Mucosa of gallbladder (tissue), 1 donor: ENCODE data around the gene NSUN5. TPM values are rescaled to one million over a fixed set of nuclear protein-coding genes. Genes with fewer than 3 reads are reported as not detected.
A peak's percentile ranks its signal among the peaks of the same experiment; 100 is the strongest.
"Not testable (repeated sequence)": the region's sequence is repeated elsewhere in the genome, so short reads cannot be mapped to it uniquely, and the experiment has no call there.

Experiments used
- DNase-seq: peaks from one replicate; pipeline ENCODE4 v3.0.0-alpha.2; 2020; ENCODE audit warnings: low spot score
- total RNA-seq: library from RNA; stranded (reverse); gene quantifications from one replicate; pipeline ENCODE4 v1.2.1, GENCODE V29; 2021
- donor health status: DM: no; HTN: no; CAD: no.

NSUN5 gene
- total RNA-seq, 1 donor from 2014 or later, result 21.4 TPM

DNA sequence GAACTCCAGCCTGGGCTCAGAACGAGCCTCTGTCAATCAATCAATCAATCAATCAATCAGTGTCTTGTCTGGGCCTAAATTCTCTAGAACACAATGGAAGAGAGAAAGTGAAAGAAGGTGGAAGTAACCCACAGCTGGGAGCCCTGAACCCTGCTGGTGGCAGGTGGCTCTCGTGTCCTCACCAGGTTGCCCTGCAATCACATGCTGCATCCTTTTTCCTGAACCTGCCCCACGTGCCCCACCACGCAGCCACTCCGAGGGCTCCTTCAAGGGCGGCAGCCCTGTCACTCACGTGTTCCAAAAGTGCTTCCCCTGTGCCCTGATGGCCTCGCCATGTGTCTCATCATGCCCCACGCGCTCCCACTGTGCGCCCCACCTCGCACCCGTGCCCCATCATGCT, 18.8 kb upstream of the NSUN5 start:
- DNase-seq, result not testable (repeated sequence)

DNA sequence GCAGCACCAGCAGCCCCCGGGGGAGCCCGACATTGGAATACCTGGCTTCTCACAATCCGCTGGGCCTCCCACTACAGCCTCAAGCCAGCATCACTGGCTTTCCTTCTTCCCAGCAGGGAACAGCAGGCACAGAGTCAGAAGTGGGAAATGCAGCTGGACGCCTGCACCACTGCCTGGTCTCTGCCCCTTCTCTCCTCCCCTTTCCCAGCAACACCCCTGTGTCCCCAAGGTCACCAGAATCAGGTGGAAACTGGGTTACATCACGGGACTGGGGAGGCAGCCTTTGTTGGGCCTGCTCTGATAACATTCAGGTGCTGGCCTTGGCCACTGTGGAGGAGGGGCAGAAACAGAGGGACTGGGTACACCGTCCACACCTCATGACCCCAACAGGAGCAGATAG, 16.8 kb upstream of the NSUN5 start:
- not testable (repeated sequence) for DNase-seq

DNA sequence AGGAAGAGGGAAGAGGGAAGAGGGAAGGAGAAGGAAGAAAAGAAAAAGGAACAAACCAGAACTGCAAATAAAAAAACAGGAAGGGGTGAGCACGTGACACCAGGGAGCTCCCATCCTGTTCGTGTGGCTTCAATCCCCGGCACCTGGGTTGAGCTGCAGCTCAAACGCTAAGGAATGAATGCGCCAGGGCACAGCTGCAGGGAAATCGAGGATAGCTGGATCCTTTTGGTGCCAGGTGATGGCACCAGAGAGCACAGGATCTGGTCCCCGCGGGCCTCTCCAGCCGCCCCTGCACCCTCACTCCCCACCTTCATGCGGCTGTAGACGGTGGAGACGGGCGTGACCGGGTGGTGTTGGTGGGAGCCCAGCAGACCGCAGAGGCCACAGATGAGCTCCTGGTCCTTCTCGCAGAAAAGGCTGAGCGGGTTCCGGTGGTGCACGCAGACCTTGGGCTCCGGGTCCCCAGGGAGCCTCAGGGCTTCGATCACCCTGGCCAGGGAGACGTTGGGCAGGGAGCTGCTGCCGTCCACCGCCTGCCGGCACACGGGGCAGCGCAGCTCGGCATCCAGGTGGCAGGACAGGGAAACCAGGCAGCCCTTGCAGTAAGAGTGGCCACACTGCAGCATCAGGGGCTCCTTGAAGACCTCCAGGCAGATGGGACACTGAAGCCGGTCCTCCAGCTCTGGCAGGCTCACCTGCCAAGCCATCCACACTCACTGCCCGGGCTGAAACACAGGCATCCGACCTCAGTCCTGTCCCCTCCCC, 15.6 kb upstream of the NSUN5 start:
- DNase-seq, result peak; percentile 56

DNA sequence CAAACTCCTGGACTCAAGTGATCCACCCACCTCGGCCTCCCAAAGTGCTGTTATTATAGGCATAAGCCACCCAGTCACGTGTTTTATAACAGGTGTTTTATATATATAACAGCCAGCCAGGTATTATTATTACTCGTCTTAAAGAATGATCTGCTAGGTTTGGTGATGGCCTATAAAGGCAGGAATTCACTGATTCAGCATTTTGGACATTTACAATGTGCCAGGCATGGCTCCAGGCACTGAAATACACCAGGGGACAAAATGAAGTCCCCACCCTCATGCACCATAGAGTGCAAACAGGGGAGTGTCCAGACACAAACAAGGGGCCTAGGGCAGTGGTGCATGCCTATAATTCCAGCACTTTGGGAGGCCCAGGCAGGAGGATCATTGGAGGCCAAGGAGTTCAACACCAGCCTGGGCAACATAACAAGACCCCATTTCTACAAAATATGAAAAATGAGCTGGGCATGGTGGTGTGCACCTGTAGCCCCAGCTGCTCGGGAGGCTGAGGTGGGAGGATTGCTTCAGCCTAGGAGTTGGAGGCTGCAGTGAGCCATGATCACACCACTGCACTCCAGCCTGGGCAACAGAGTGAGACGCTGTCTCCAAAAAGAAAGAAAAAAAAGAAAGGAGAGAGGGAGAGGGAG, 14.9 kb upstream of the NSUN5 start:
- not testable (repeated sequence) for DNase-seq

DNA sequence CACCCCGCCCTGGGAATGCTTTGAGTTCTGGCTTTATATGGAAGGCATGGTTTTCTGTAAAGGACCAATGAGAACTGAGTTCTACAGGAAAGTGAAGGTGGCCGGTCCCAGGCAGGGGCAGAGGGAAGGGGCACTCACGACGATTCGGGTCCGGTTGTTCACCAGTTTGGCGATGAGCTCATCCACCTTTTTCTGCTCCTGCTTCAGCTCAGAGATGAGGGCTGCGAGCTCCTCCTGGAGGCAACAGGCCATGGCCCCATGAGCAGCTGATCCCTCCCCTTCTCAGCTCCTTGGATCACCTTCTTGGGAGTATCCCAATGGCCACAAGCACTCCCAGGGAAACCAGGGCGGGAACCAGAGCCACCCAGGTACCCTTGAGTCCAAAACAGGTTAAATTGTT, 11.4 kb upstream of the NSUN5 start:
- DNase-seq, result not testable (repeated sequence)

DNA sequence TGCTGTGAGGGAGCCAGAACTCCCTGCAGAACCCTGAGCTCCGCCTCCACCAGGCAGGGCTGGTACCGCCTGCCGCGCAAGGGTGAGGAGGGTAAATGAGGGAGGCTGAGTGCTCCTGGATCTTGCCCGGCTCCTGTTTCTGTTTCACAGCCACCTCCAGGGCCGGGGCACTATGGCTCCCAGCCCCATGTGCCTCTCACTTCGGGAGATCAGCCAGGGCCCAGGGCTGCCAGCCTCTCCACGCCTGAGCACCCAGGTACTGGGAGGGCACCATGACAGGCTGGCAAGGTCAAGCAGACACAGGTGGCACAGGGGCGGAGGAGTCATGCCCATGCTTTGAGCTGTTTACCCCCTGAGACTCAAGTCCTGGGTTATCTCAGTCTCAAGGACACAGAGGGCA, 10.9 kb upstream of the NSUN5 start:
- not testable (repeated sequence) for DNase-seq

DNA sequence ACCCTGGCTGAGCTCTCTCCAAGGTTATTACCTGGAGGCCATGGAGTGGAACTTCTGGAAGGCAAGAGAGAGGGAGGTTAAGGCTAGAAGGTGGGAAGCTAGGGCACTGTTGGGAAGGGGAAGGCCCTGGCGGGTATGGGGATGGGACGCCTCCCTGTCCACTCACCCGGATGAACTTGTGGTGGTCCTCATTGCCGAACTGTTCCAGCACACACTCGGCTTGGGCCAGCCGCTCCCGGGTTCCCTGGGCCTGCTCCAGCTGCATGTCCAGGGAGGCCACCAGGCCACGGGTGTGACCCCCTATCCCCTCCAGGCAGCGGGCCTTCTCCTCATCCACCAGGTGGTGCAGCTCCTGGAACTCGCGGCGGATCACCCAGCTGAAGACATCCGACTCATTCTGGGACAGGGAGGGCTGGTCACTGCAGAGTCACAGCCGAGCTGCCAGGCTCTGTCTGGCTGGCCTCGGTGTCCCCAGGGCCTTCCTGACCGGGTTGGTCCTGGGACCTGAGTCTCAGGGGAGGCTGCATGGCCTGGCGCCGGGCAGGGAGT, 10.1 kb upstream of the NSUN5 start:
- DNase-seq, result not testable (repeated sequence)

DNA sequence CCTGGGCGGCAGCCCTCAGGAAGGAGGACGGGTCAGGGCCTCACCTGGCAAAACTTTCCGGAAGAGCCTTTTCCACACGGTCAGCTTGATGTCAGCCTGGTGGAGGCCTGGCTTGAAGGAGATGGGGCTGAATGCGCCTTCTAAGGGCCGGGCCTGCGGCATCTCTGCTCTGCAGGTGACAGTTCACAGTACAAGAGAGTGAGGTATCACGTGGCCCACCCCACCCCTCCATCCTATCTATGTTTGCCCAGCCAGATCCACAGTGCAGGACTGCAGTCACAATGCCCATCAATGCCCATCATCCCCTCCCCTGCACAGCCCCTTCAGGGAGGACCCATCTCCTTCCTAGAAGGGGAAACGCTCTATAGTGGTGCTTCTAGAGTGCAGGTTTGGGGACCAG, 7.9 kb upstream of the NSUN5 start:
- DNase-seq, result no peak

DNA sequence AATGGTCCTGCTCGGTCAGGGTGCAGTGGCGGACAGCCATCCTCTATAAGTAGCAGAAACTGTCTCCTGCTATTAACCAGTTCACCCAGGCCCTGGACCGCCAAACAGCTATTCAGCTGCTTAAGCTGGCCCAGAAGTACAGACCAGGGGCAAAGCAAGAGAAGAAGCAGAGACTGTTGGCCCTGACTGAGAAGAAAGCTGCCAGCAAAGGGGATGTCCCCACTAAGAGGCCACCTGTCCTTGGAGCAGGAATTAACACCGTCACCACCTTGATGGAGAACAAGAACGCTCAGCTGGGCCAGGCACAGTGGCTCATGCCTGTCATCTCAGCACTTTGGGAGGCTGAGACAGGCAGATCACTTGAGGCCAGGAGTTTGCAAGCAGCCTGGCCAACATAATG, 5.6 kb upstream of the NSUN5 start:
- no peak for DNase-seq

DNA sequence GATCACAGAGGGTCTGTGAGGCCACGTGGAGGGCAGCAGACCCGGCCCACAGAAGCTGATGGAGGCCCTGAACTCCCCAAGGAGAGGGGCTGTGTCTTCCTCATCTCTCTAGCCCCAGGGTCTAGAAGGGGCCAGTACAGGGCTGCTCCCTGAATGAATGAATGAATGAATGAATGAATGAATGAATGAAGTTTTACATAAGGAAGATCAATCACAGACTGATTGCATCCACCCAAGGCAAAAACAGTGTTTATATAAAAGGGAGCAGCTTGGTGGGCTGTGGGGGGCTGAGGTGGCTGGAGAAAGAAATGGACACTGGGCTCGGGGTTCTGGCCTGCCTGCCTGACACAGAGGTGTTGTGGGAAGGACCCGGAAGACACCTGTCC, 4.9 kb upstream of the NSUN5 start:
- DNase-seq, result no peak

DNA sequence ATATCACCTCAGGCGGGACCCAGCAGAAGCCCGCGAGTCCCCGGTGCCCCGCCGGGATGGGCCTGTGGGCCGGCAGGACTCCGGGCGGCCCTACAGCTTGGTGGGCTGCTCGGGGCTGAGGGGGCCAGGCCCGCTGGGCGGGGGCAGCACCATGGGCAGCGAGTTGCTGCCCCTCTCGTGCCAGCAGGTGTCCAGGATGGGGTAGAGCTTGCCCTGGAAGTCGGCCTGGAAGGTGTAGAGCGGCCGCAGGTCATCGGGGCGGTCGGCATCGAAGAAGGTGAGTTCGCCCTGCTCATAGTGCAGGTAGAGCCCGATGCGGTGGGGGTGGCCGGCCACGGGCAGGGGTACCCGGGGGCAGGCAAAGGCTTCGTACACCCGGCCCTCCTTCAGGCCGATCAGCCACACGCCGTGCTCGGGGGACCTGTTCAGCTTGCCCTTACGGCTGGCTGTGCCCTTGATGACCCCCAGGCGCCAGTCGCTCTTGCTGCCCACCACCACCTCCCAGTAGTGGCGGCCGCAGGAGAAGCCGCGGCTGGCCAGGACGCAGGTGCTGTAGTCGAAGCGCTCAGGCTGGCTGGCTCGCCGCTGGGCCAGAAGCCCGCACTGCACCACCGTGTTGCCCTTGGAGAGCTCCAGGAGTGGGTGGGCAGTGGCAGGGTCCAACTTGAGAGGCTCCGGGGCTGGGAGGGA, 4.3 kb upstream of the NSUN5 start:
- DNase-seq, result no peak

DNA sequence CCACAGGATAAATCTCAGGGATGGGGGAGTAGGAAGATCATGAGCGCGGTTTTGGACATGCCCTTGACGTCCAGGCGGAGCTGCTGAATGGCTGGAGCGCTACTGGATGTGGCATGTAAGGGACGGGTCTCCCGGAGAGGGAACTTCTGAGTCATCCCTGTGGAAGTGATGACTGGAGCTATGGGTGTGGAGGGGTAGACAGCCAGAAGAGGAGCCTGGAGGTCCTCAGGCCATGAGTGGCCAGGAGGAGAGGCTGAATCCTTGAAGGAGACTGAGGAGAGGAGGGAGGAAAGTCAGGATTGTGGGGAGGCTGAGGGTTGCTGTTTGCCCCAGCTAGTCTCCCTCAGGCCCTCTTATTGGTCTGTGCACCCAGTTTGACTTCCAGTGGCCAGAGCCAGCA, 2.8 kb upstream of the NSUN5 start:
- not testable (repeated sequence) for DNase-seq

DNA sequence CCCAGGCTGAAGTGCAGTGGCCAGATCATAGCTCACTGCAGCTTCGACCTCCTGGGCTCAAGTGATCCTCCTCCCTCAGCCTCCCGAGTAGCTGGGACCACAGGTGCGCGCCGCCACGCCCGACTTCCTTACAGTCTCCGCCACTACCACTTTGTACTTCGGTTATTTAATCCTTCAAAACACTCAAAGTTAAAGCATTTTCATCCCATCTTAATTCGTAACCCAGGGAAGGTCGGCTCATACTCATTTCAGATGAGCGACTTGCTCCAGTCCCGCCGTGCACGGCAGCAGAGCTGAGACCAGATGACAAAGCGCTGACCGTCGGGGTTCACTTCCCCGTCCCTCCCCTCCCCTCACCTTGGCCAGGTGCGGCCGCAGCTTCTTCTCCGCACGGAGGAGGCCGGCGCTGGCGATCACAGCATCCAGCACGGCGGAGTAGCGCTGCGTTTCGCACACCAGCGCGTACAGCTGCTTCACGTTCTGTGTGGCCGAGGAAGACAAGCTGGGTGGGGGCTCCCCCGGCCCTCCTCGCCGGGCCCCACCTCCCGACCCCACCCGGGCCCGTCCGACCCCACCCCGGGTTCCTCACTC, 457 bp downstream of the NSUN5 start:
- DNase-seq, result no peak

DNA sequence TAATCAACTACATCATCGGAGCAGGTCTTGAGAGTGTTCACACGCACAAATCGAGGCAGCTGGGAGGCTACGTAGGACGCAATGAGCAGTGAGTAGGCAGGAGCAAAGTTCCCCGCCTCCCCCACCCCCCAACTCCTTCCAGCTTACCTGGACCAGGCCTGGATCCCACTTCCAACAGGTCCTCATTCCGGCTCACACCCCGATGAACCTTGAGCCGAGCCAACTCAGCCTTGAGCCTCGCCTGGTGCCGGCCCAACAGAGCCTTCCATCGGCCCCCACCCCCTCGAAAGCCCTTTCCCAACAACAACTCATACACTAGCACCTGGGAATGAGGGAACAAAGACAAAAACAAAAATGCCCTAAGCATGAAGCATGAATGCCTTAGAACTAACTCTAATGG, 1.2 kb downstream of the NSUN5 start:
- DNase-seq, result no peak

DNA sequence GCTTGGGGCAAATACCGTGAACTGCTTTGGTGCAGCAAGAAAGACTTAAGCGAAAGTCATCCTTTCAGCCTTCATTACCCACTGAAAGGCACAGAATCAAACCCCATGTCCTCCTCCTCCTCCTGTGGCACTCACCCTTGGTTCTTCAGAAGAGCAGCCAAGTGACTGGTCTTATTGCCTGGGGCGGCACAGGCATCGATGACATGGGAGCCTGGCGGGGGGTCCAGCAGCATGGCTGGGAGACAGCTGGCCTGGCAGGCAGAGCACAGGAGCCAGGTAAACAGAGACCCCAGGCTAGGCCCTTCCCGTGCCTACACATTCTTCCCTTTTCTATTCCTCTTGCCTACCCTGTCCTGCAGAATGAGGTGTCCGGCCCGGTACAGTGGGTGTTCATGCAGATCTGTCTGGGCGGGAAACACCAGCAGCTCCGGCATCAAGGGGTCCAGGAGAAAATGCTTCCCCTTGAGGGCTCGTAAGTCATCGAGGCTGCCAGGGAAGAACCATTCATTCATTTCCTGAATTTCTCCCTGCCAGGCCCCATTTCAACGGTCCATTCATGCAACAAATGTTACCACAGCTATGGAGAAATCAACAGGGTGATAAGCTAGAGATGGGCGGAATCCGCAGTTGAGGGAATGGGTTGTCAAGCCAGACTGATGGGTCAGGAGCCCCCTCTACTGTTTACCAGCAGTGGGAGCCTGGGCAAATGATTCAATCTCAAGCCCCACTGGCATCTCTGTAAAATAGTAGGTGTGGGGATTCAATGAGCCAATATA, 3.8 kb downstream of the NSUN5 start:
- not testable (repeated sequence) for DNase-seq

DNA sequence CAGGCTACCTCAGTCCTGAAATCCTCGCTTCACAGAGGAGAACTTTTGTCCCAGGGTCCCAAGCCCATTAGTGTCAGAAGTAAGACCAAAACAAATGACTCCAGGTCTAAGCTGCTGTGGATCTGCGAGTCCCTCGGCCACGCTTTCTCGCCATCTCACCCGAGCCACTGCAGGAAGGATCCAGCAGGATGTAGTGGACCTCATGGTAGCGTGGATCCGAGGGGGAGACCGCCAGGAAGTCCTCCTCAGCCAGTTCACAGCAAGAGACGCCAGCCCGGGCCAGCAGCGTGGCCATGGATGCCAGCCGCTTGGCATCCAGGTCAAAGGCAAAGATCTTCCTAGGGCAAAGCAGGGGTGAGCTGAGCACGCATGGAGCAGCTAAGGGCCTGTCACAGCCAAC, 4.6 kb downstream of the NSUN5 start:
- no peak for DNase-seq

DNA sequence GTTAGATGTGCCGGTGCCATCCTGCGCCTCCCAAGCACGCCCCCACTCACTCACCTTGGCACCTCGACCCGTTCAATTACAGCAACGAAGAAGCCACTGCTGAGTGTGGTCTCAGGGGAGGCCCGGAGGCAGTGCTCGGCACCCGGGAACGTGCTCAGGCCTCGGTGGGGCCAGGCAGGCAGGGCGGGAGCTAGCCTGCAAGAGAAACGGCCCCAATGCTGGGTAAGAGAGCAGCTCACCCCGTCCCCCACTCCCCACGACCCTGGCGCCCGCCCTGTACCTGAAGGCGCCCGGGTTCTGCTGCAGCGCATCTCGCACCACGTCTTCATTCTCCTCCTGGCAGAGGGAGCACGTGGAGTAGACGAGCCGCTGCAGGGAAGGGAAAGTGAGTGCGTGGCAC, 5.1 kb downstream of the NSUN5 start:
- DNase-seq, result no peak

DNA sequence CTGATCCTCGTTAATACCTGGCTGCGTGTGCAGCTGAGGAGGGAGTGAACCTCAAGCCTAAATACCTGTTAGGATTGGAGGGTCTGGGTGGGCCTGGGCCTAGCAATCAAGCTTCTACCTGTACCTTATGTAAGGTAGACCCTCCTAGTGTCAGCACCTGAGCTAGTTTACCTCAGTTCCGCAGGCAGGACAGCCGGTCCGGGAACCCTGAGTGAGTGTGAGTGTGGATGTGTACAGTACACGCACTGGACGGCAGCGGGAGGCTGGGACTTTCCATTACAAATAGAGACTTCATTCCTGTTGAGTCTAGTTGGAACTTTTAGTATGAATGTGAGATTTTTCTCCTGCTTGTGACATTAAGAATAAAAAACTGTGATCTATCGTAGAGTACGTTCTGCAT, 5.8 kb downstream of the NSUN5 start:
- DNase-seq, result not testable (repeated sequence)

DNA sequence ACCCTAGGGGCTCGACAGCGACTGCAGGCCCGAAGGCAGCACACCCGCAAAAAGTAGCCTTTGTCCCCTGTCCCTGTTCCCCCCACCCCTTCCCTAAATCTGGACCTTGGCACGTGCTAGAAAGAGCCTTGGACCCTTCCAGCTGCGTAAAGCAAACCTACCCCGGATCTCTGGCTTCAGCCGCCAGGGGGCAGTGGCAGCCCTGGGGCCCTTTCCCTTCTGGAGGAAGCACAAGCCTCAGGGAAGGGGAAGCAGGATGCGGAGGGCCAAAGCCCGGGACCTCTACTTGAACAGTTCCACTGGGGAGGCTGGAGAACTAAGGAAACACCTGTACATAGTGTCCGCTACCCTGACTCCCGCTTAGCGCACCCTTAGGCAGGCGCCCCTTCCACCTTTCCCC, 7.5 kb downstream of the NSUN5 start:
- not testable (repeated sequence) for DNase-seq

DNA sequence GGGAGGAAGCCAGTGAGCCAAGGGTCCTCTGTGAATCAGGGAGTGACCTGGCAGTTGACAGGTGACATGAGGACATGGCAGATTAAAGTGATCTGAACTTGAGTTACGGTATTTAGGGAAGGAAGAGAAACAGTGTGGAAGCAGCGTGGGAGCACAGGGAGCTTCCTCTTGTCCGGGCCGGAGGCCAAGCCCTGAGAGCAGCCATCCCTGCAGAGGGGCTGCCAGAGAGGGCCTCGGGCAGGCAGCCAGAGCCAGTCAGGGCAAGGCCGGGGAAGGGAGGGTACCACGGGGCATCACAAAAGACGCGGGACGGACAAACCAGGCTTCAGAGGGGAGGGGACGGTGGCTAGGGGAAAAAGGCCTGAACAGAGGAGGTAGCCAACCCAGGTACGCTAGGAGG, 8.8 kb downstream of the NSUN5 start:
- DNase-seq, result not testable (repeated sequence)

DNA sequence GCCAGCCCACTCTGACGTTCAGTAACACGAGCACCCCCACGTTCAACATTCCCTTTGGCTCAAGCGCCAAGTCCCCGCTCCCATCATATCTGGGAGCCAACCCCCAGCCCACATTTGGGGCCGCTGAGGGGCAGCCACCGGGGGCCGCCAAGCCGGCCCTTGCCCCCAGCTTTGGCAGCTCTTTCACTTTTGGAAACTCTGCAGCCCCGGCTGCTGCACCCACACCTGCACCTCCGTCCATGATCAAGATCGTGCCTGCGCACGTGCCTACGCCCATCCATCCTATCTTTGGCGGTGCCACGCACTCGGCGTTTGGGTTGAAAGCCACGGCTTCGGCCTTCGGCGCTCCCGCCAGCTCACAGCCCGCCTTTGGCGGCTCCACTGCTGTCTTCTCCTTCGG, 10.9 kb downstream of the NSUN5 start:
- DNase-seq, result not testable (repeated sequence)
